Measurements from ENCODE around the gene MYMX. TPM values are rescaled to one million over a fixed set of nuclear protein-coding genes. Genes with fewer than 3 reads are reported as not detected.

The MYMX gene
- total and polyA plus RNA-seq, 2 of the 4 experiments (the other 2 are of a cell fraction) = not detected

GRCh38 chr6:44182911-44183390 lies 33.8 kb upstream of the MYMX start:
- POLR2A ChIA-PET (ENCODE audit: unreplicated experiment) = no interaction called here
- in situ Hi-C loops (cut with MboI; ENCODE audit: low sequenced_read_pairs) = no loop called here
- no peak overlapping the region for H2AK9ac ChIP-seq (replicated peaks; ENCODE audit: low read depth, low read length, poor library complexity)
- H3K4me3 ChIP-seq (ENCODE audit: insufficient read depth, low read depth, low read length) = no peak overlapping the region
- no peaks in the 10 kb centered on the region for H3K4me1 ChIP-seq (ENCODE audit: control insufficient read depth, insufficient read depth, low read length)
- BruUV-seq (replicated peaks) = no TSS peak
- H4K91ac ChIP-seq (ENCODE audit: insufficient read depth, low read depth, low read length) = no peak overlapping the region
- H2BK120ac ChIP-seq (ENCODE audit: low read depth, low read length) = no peak overlapping the region
- no peak overlapping the region for H3K23ac ChIP-seq (ENCODE audit: low read depth, low read length)
- H3K9me3 ChIP-seq (ENCODE audit: control insufficient read depth, insufficient read depth, low read length) = no peaks in the 10 kb centered on the region
- H3K4me2 ChIP-seq (ENCODE audit: low read depth, low read length) = no peak overlapping the region
- H3K36me3 ChIP-seq (ENCODE audit: control insufficient read depth, insufficient read depth, low read length) = no peaks in the 10 kb centered on the region
- H2AK5ac ChIP-seq (ENCODE audit: low read depth, low read length) = no peak overlapping the region
- CTCF ChIA-PET = no interaction called here
- no peak overlapping the region for H4K8ac ChIP-seq (ENCODE audit: low read depth in 2 of 2, low read length in 2 of 2)
- ATAC-seq (ENCODE audit: low read depth) = no peak
- H3K18ac ChIP-seq (ENCODE audit: low read depth, low read length) = no peak overlapping the region
- H4K5ac ChIP-seq (ENCODE audit: low read depth, low read length) = no peak overlapping the region
- H2BK15ac ChIP-seq (ENCODE audit: low read depth, low read length) = no peak overlapping the region
- H3K9ac ChIP-seq (ENCODE audit: low read depth, low read length) = no peak overlapping the region
- intact Hi-C loops (cut with micrococcal nuclease) = no loop called here
- no CpG with 5 or more reads among the region's 4 CpGs for WGBS, 2 experiments (ENCODE audit: extremely low coverage in 2 of 2, insufficient read length in 1 of 2)
- no peak for DNase-seq
- H3K14ac ChIP-seq (replicated peaks; ENCODE audit: low read depth, low read length) = no peak overlapping the region
- H3K27ac ChIP-seq (ENCODE audit: insufficient read depth, low read length) = no peak overlapping the region
- no peak for TF ChIP-seq CHD1 (IDR thresholded peaks at IDR 0.05; ENCODE audit: low read depth, low read length)
- TF ChIP-seq RFX5 (IDR thresholded peaks at IDR 0.05; ENCODE audit: low read depth, low read length) = no peak
- no peak for TF ChIP-seq ELK1 (IDR thresholded peaks at IDR 0.05; ENCODE audit: borderline replicate concordance, low read depth, low read length)
- H2BK5ac ChIP-seq (ENCODE audit: low read depth, low read length, poor library complexity, severe bottlenecking) = no peak overlapping the region
- no peak overlapping the region for H2BK20ac ChIP-seq (ENCODE audit: low read depth, low read length)
- dilution Hi-C loops (cut with HindIII; ENCODE audit: low sequenced_read_pairs, unreplicated experiment) = no loop called here
- no peak overlapping the region for H3K56ac ChIP-seq (ENCODE audit: extremely low read depth, insufficient read depth, low read length)
- H3K79me1 ChIP-seq (ENCODE audit: low read depth in 1 of 2, low read length in 2 of 2) = no peaks in the 10 kb centered on the region
- peaks cover 22% of the 10 kb centered on the region for H3K27me3 ChIP-seq (ENCODE audit: control insufficient read depth, insufficient read depth, low read length)
- H3K4ac ChIP-seq (ENCODE audit: low read depth, low read length) = no peak overlapping the region
- 0 out of 2 replicates have a peak, but pooled peaks cover 3% of the 10 kb centered on the region for H3K9me1 ChIP-seq (ENCODE audit: insufficient read depth, low read length)
- no peak overlapping the region for H2AFZ ChIP-seq (replicated peaks; ENCODE audit: low read length, poor library complexity)
- no peaks in the 10 kb centered on the region for H4K20me1 ChIP-seq (ENCODE audit: insufficient read depth, low read length)

Data from IMR-90 (cell line).